ENCODE results near the gene CHCHD4.
"Not testable (repeated sequence)": the region's sequence is repeated elsewhere in the genome, so short reads cannot be mapped to it uniquely, and the experiment has no call there.

The CHCHD4 gene

DNA sequence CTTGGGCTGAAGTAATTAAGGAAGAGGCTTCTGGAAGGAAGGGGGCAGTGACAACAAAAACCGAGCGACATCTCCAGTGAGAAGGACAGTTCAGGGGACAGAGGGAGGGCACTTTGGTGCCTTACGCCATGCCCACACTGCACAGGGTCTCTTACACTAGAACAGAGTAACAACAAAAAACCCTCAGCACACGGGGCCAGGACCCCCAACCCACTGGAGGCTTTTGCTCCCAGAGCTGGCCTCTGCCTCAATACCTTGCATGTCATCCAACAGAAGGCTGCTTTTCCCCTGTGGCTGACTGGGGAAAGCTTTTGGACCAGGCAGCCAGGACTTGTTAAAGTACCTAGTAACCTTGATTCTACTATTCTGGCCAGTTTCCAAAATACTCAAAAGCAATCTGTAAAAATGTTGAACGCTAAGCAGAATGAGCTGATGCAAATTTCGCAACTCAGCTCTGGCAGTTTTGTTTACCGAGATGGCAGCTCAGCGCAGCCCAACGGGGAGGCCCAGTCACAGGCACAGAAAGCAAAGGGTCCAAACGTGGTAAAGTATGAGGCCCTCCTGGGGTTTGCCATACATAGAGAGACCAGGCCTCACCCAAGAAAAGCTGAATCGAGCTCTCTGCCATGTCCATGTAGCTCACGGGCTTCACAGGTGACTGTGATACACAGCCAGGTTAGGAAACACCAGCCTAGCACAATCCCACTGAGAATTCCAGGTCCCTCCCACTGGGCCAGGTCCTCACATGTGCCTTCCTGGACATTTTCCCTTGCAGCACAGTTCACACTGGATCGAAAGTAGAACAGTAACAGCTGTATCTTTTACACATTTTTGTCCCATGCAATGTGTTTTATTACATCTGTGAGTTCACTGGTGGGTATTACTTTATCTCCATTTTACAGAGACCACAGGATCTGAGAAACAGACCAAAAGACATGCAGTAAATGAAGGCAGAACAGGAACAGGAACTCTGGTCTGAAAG, 6.0 kb downstream of the CHCHD4 start:
- no peak for DNase-seq

DNA sequence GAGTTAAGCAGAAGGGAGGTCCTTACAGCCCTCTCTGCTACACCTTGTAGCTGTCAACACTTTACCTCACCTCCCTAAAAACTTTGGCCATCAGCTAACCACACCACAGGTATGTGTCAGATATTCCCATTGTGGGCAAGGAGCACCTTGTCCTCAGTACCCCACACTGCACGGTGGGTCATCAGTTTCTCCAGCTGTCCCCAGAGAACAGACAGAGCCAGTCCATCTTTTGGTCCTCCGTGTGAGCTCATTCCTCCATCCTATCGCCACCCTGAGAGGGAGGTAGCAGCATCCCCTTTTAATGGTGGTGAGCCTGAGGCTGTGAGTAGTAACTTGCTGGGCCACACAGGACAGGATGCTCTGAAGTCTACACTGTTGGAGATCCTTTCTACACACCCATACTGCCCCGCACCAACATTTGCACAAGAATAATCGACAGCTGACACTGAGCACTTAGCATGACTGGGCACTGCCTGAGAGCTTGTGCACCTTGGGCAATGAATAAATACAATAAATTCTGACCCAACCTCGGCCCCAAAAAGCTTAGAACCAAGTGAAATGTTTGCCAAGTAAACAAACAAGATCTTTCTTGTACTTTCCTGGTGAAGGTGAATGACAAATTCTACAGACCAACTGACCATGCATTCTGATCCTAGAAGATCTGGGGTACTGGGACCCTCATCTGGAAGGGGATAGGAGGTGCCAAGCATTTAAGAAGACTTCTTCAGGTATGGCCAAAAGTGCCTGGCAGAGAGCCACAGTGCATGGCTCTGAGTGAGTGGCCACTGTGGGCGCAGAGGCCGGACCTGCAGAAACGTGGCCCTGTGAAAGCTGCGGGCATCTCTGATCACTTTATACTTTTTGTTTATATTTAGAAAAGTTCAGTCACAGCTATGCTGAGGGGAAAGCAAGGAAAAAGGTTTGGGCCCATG, 6.9 kb downstream of the CHCHD4 start:
- DNase-seq = no peak

GRCh38 chr3:14113965-14114635, 10.6 kb downstream of the CHCHD4 start:
- DNase-seq = no peak

- DNase-seq = no peak
Observed at GRCh38 chr3:14110699-14111098, 14.0 kb downstream of the CHCHD4 start.

DNA sequence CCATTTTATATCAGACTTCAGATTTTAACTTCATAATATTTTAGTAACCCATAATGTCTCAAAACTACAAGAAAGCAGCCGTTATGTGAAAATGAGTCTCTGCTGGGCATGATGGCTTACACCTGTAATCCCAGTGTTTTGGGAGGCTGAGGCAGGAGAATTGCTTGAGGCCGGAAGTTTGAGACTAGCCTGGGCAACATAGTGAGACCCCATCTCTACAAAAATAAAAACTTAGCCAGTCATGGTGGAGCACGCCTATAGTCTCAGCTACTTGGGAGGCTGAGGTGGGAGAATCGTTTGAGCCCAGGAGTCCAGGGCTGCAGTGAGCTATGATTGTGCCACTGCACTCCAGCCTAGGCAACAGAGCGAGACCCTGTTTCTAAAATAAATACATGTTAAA, 14.8 kb downstream of the CHCHD4 start:
- DNase-seq = not testable (repeated sequence)

DNA sequence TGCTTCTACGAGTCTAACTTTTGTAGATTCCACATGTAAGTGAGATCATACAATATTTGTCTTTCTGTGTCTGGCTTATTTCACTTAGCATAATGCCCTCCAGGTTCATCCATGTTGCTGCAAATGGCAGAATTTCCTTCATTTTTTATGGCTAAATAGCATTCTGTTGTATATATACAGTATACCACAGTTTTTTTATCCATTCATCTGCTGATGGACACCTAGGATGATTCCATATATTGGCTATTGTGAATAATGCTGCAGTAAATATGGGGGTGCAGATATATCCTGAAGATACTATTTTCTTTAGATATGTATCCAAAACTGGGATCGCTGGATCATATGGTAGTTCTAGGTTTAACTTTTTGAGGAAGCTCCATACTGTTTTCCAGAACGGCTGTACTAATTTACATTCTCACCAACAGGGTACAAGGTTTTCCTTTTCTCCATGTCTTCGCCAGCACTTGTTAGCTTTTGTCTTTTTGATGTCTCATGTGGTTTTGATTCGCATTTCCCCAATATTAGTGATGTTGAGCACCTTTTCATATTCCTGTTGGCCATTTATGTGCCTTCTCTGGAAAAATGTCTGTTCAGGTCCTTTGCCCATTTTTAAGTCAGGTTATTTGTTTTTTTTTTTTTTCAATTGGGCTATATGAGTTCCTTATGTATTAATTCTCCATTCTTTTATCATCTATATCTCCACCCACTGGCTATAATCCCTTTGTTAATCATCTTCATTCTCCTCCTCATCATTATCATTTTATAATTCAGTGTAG, 26.9 kb downstream of the CHCHD4 start:
- no peak for DNase-seq

DNA sequence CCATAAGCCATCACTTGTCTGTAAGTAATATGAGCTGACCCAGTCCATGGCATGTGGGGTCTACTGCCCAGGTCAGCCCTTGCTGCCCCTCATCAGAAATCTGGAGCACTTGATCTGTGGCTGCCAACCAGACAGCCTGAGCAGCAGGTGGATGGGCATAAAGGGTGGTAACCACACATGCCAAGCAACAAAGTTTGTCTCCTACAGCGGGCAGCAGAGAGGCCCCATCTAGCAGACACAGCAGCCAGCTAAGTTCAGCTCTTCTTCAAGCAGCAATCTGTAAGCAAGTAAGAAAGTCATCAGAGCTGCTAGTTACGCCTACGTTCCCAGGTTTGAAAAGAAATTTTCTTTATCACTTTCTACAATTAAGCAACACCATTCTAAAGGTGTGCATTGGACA, 27.9 kb downstream of the CHCHD4 start:
- DNase-seq = no peak

GRCh38 chr3:14093831-14094230, 30.8 kb downstream of the CHCHD4 start:
- no peak for DNase-seq

- DNase-seq = no peak
Observed at GRCh38 chr3:14092464-14092863, 32.2 kb downstream of the CHCHD4 start.

GRCh38 chr3:14091959-14092358, 32.7 kb downstream of the CHCHD4 start:
- not testable (repeated sequence) for DNase-seq

DNA sequence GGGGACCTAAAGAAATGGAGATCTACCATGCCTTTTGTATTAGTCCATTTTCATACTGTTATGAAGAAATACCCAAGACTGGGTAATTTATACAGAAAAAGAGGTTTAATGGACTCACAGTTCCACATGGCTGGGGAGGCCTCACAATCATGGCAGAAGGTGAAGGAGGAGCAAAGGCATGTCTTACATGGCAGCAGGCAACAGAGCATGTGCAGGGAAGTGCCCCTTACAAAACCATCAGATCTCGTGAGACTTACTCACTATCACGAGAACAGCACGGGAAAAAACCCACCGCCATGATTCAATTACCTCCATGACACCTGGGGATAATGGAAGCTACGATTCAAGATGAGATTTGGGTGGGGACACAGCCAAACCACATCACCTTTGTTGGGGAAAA, 37.2 kb downstream of the CHCHD4 start:
- not testable (repeated sequence) for DNase-seq

DNA sequence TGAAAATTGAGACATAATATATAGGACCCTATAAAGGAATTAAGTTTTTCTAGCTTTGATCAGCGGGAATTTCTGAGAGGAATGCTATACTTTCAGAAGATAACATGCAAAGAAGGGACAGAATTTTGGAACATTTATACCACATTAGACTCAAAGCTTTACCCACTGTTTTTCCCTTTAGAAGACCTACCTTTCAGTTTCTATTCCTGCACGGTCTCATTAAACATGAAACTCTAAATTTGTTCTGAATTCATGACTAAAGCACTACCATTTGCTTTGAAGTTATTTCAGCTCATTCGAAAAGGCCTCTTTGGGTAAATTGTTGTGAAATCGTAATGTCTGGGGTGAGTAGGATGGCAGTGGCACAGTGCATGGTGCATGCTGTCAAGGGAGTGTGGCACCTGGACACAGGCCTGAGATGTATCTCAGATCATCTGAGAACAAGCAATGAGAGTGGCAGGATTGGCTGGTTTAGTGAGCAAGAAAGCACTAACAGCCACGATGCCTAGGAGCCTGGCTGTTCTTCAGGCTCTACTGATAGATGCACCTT, 42.5 kb downstream of the CHCHD4 start:
- no peak for DNase-seq

GRCh38 chr3:14077310-14077709, 47.4 kb downstream of the CHCHD4 start:
- no peak for DNase-seq

GRCh38 chr3:14075233-14075632, 49.4 kb downstream of the CHCHD4 start:
- DNase-seq = not testable (repeated sequence)

DNA sequence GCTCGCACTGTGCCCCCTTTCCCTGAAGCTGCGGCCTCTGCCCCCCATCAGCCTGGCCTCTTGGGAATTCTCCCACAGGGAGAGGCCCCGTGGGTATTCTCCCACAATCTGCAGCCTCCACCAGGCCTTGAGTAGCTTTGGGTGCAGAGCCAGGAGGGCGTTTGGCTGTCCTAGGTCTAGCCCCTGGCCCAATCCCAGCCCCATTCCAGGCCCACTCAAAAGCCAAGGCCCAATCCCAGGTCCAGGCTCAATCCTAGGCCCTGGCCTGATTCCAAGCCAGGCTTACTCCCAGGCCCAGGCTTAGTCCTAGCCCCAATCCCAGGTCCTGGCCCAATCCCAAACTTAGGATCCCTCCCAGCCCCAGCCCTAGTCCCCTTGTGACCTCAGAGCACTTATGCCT, 59.8 kb downstream of the CHCHD4 start:
- no peak for DNase-seq

DNA sequence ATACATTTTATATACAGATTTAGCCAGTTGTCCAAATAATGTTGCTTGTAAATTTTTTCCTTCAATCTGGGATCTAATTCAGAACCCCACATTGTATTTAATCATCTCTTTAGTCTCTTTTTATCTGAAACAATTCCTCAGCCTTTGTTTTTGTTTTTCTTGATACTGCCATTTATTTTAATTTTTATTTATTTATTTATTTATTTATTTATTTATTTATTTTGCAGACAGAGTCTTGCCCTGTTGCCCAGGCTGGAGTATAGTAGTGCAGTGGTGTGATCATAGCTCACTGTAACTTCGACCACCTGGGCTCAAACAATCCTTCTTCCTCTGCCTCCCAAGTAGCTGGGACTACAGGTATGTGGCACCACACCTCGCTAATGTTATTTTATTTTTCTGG, 61.5 kb downstream of the CHCHD4 start:
- no peak for DNase-seq
